Measurements from ENCODE around the gene TRPM3. TPM values are rescaled to one million over a fixed set of nuclear protein-coding genes. Genes with fewer than 3 reads are reported as not detected.

The TRPM3 gene
- total and polyA plus RNA-seq, 2 experiments from 2014 or later: 0.24 TPM; not detected in 1

DNA sequence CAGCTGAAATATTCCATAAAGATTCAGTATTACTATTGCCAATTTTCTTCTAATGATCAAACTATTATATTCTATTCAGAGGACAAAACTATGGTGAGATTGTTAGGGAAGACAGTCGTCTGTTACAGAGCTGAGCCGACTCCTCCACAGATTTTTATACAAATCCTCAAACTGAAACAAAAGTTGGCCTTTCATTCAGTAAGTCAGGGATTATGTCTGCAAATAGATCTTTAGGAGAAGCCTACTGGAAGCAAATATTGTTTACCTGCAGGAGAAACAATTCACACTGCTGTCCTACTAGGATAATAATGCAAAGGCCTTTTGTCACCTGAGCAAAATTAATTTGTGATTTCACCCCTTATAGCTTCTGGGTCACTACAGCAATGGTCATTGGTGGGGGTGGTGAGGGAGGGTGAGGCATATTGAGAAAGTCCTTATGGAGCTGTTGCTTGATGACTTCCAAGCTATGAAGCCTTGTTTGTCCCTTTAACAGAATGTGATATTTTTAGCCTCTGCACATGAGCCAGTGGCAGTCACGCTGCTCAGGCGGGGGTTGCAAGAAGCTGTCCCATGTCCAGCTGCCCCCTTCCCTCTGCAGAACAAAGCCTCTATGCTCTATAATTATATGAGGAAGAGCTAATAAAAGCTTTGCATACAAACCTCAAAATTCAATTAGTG, 506.5 kb downstream of the TRPM3 start:
- DNase-seq (ENCODE audit: low read depth in 1 of 2, low spot score in 1 of 2): peak in 1 of 2 donors; percentile 39
- no peaks in the 10 kb centered on the region for H3K9me3 ChIP-seq (ENCODE audit: low read depth)
- no peak overlapping the region for H3K4me3 ChIP-seq
- H3K27ac ChIP-seq: peak overlapping the region; percentile 56
- peaks cover 18% of the 10 kb centered on the region for H3K4me1 ChIP-seq (ENCODE audit: low read depth)
- no peaks in the 10 kb centered on the region for H3K27me3 ChIP-seq
- H3K36me3 ChIP-seq: no peaks in the 10 kb centered on the region
- TF ChIP-seq CTCF (IDR thresholded peaks at IDR 0.05; ENCODE audit: low read depth, low read length): no peak

DNA sequence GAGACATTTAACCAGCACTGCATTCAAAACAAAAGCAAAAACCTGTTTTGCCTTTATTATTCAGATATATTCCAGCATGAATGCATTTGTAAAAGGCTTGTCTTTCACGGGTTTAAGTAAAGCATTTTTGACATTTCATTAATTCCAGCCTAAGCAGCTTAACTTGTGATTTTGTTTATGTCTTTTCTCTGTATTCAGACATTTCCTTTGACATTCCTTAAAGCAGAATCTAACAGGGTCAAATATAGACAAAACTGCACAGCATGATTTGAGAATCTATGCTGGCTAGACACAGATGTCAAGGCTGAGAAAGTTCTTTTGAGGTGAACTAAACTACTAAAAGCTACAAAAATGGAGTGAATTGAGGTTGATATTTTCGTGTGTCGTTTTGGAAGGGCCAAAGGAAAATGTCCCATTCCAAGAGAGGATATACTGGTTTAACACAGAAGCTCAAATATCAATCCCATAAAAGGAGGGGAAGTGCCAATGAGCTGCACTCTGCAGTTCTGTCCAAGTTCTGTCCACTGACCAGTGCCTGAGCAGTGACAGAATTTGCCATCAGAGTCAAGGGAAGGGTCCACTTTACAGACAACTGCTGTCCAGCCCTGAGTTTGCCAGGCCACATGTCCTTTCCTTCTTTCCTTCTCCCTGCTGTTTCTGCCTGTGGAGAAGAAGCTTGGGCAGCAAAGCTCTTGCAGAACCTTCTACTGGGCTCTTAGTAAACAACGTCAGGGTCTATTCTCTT, 508.2 kb downstream of the TRPM3 start:
- H3K4me1 ChIP-seq (ENCODE audit: low read depth): peaks cover 18% of the 10 kb centered on the region
- H3K27me3 ChIP-seq: no peaks in the 10 kb centered on the region
- H3K27ac ChIP-seq: no peak overlapping the region
- no peak overlapping the region for H3K4me3 ChIP-seq
- no peaks in the 10 kb centered on the region for H3K36me3 ChIP-seq
- DNase-seq (ENCODE audit: low read depth in 1 of 2, low spot score in 1 of 2): no peak
- TF ChIP-seq CTCF (IDR thresholded peaks at IDR 0.05; ENCODE audit: low read depth, low read length): no peak
- H3K9me3 ChIP-seq (ENCODE audit: low read depth): no peaks in the 10 kb centered on the region

DNA sequence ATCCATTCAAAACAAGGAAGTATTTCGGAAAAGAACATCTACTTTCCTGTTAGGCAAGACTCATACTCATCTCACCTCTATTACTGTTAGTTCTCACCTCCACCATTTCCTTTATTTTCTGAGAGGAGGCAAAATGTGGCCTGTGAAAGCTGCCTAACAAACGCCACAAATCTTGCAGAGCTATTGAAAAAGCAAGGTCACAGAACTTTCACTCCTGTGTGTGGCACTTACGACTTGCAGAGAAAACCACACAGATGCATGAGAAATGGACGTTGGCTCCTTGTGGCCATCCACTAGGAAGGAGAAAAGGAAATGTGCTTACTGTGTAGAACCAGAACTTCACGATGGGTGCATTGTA, 511.2 kb downstream of the TRPM3 start:
- Histone ChIP-seq H3K9me3 (ENCODE audit: low read depth) (no peaks in the 10 kb centered on the region), H3K4me3 (no peak overlapping the region), H3K36me3 (no peaks in the 10 kb centered on the region), H3K4me1 (ENCODE audit: low read depth) (peaks cover 9% of the 10 kb centered on the region), H3K27me3 (no peaks in the 10 kb centered on the region), H3K27ac (no peak overlapping the region)
- DNase-seq (ENCODE audit: low read depth in 1 of 2, low spot score in 1 of 2): no peak
- TF ChIP-seq CTCF (IDR thresholded peaks at IDR 0.05; ENCODE audit: low read depth, low read length): no peak

DNA sequence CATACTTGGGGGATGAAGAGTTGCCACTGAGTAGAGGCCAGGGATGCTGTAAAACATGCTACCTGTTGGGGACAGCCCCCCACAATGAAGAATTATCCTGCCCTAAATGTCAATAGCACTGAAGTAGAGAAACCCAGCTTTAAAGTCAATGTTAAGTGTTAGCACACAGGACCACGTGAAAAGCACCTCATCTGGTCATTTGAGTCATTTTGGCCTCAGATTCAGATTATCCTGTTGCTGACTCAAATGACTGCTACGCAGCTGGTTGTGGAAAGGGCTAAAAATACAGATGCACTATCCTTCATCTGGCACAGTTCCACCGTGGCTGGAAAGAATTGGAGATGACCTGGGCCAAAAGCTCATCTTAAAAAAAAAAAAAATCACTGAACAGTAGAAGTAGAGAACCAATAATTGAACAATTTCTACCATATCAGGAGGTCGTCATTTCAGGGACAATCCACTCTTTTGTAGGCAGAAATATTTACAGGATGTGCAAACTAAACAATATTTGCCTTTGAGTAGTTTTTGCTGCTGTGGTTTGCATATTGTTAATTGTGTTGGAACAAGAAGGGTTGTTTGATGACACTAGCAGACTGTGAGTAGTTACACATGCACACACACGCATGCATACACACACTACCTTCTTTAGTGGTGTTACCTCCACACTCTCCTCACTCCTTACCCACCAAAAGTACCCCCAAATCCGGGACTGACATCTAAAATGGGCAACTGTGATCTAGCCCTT, 511.7 kb downstream of the TRPM3 start:
- no peaks in the 10 kb centered on the region for H3K36me3 ChIP-seq
- no peaks in the 10 kb centered on the region for H3K27me3 ChIP-seq
- TF ChIP-seq CTCF (IDR thresholded peaks at IDR 0.05; ENCODE audit: low read depth, low read length): no peak
- H3K4me1 ChIP-seq (ENCODE audit: low read depth): peaks cover 4% of the 10 kb centered on the region
- H3K4me3 ChIP-seq: no peak overlapping the region
- H3K9me3 ChIP-seq (ENCODE audit: low read depth): no peaks in the 10 kb centered on the region
- peak in 1 of 2 donors; percentile 92 for DNase-seq (ENCODE audit: low read depth in 1 of 2, low spot score in 1 of 2)
- H3K27ac ChIP-seq: no peak overlapping the region

DNA sequence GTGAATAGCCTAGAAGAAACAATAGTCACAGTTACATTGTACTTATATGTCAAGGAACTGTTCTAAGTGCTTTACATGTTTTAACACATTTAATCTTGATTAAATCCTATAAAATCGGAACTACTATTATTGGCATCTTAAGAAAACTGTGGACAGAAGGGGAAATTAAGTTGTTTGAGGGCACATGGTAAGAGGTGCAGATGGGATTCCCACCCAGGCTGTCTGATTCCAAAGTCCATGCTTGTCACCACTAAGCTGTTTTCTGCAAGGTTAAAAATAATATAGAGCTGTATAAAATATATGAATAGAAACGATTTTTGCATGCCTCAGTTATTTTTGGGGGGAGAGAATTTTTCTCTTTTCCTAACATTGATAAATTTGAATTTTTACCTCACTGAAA, 512.4 kb downstream of the TRPM3 start:
- Histone ChIP-seq H3K9me3 (ENCODE audit: low read depth) (no peaks in the 10 kb centered on the region), H3K4me3 (no peak overlapping the region), H3K27me3 (no peaks in the 10 kb centered on the region), H3K36me3 (no peaks in the 10 kb centered on the region), H3K4me1 (ENCODE audit: low read depth) (no peaks in the 10 kb centered on the region), H3K27ac (no peak overlapping the region)
- TF ChIP-seq CTCF (IDR thresholded peaks at IDR 0.05; ENCODE audit: low read depth, low read length): no peak
- DNase-seq (ENCODE audit: low read depth in 1 of 2, low spot score in 1 of 2): no peak
